CMK (cell line): Measurements from ENCODE around the gene LRMDA.
"Not testable (repeated sequence)": the region's sequence is repeated elsewhere in the genome, so short reads cannot be mapped to it uniquely, and the experiment has no call there.

Experiments used
- DNase-seq: peaks from one replicate; pipeline ENCODE4 v3.0.0-alpha.2; 2010; ENCODE audit warnings: low read depth

LRMDA gene

DNA sequence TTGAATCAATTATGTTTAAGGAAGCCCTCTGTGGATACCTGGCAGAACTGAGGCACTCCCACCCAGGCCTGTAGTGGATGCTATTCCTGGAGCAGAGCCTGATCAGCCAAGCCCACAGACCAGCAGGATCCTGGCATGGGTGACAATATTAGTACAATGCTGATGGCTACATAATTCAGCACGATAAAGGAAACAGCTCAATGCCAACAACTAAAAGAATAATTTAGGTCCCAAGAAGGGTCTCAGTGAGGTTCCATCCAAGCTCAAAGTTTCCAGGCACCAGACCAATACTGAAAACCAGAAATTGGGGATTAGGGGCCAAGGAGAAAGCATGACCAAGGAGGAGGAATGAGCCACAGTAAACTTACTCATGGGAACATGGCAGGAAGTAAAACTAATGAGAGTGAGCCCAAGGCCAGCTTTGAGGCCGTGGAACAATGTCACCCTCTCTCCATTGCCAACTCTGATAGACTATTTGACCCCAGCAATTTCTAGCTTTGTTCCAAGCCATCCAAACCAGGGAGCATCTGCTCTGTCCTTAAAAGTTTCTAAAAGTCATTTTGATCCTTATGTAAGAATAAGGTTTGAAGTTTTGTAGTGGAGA lies 1123.7 kb downstream of the LRMDA start:
- DNase-seq, result no peak

DNA sequence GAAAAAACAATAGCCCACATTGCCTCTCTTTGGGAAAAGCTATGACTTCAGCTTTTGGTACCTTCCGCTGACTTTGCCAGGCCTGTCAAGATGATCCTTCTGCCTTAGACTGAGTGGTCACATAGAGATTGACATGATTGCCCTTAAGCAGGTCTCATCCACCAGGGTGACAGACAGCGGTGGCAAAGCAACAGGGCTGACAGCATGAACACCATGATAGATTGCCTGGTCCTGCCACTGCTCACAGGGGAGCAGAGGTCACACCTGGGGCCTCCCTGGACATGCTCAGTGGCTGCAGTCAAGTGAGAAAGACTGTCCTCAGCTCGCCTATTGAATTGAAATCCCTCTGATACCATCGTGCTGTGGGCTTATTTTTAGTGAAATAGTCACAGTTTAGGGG lies 1125.9 kb downstream of the LRMDA start:
- no peak for DNase-seq

DNA sequence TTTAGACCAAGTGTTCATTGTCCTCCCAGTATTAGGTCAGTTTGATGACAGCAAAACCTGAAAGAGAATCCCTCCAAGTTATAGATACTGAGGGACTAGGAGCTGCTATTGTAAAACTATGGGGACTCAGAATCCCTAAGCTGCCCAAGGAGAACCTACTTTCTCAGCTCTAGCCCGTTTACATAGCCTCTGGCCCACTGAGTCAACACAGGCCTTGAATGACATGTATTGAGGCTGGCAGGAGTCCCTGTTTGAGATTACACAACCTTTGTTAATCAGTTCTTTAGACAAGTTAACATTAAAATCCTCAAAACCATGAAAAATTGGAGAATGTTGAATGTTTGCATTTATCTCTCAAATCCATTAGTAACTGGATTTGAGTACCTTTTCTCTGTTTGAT lies 1127.2 kb downstream of the LRMDA start:
- no peak for DNase-seq

DNA sequence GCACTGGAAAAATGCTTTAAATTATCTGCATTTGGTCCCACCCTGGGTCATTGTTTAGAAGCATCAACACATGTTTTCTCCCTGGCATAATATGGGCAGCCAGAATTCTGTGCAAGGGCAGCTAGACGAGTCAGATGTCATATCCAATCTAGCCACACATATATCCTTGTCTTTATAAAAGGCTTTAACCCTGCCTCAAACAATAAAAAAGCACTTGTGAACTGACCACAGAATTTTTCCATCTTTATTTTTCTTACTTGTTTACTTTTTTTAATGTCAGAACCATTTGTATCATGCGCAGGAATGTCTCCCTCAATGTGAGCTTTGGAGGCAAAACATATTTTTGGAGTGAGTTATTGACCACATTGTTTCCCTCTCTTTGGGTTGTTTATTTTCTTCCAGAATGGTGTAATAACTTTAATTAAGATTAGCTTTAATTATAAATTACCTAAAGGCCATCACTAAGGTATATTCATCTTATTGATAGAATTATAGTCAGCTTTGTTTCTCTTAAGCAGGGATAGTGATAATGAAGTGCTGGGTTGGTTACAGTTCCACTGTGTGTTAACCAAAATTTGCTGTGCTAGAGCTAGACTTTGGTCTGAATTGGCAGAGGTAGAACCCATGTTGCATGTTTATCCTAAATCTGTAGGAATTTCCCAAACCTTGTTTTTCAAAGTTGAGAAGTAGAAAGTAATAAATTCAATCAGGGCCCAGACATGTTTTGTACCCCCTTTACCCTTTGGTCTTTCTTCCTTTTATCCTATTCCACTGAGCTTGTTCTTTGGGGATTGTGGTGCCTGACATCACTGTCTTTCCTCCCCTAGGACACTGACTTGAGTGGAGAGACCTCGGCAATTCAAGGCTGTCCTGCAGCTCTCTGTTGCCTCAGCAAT lies 1127.8 kb downstream of the LRMDA start:
- DNase-seq, result no peak

DNA sequence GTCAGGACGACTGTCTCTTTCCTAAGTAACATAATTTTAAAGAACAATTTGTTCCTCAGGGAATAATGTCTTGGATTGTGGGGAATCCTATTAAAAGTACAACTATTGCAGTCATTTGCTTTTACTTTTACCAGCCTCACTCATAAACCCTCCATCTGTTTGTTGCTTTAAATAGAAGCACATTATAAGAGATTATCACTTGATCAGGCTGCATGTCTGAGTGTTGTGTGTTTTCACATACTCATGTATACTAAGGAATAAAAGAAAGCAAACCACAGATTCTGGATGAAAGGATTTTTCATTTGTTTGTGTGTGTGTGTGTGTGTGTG lies 1128.4 kb downstream of the LRMDA start:
- no peak for DNase-seq

DNA sequence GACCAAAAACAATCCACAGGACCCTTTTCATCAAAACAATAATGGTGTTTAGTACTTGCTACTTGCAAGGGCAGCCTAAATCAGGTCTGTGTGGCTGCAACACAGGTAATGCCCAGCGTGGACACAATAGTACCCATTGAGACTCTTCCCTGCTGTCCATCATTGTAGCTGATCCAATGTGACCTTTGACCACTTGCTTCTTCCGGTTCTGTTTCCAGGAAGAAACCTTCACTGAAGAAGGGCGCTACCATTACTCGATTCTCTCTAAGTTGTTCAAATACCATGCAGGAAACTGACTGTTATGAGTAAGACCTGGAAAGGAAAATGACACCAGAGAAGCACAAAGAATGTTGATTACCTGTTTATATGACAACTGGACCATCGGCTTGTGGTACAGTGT lies 1128.9 kb downstream of the LRMDA start:
- DNase-seq, result no peak

DNA sequence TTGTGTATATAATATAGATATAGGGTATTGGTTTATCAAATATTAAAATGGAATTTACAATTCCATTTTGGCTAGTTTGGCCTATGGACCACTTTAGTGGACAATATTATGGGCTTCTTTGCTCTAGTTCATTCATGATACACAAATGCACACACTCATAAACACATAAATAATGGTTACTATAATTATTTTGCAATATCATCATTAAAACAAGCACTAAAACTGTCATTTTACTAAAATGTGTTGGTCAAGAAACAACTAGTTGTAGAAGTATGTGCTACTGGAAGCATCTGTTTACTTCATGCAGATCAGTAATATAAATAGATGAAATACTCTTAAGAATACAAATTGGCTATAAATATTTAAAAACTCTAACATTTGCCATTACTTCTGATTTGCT lies 1131.9 kb downstream of the LRMDA start:
- no peak for DNase-seq

DNA sequence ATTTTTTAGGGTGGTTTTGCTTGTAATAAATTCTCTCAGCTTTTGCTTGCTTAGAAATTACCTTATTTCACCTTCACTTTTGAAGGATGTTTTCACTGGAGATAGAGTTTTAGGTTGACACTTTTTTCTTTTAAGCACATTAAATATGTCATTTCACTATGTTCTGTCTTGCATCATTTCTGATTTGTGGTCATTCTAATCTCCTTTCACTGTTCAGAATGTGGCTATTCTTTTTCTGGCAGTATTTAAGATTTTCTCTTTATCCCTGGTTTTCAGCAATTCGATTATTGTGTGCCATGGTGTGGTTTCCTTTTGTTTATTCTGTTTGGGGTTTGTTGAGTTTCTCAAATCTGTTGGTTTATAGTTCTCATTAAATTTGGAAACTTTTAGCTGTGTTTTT lies 1140.6 kb downstream of the LRMDA start:
- no peak for DNase-seq

DNA sequence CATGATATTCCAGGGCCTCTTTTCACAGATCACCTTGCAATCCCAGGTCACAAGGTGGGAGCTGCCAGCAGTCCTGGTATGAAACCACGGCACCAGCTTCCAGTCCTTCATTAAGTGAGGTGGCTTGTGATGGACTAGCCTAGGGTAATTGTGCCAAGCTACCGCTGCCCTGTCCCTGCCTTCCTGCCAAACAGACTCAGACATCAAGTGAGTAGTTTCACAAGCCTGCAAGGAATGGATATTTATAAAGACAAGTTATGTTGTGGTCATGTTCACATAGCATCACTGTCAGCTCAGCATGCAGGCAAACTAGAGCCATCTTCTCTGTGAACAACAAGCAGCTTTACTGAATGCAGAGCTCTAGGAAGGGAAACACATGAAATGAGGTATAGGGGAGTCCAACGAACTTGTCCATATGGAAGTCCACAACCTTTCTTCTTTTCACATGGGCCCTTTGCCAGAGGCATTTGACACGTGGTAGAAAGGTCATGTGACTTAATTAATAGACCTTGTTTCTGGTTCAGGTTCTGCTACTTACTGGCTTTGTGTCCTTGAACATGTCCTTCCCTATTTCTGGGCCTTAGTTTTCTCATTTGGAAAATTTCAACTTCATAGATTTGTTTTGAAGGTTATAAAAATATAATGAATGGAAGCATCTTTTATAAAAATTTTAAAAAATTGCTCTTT lies 1145.0 kb downstream of the LRMDA start:
- DNase-seq, result no peak

DNA sequence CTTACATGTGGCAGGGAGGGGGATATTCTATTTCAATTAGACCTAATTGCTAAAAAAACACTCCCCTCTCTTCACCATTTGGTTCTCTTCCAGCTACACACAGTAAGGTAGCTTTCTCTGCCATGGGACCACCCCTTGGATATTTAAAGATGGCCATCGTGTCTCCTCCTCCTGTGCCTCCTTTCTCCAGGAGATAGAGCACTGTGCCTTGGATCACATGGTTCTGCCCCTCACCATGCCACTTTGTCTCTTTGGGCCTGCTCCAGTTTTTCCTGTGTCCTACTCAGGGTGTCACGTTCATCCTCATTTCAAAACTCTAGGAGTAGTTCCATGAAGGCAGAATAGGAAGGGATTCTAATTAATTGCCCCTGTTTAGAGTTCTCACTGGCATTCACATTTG lies 1146.0 kb downstream of the LRMDA start:
- DNase-seq, result no peak

DNA sequence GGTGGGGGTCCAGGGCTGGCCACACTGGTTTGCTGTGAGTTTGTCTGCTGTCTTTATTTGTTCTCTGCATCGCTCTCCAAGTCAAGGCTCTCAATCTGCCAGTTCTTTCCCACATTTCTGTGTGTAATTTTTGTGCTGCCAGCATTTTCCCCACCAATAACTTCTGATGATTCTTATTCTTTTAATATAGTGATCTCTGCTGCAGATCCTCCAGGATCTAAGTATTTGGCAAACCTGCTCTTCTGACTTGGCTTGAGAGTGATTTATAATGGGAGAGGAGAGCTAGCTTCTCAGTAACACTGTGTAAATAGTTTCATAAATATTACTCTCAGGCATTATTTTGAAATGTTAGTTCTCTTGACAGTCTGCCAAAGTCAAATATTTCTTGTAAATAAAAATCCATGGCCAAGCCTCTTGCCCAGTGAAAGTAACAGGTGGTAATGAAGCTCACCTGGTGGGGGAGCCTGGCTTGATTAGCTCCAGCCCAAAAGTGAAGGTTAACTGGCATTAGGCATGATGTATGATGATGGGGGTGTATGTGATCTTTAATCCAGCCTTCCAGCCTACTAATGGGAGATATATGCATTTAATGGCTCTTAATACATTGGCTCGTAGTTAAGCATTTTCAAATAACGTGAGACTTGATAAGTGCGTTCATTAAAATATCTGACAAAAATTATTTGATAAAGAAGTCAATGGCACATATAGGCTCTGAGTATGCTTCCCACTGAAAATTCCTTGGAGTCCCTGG lies 1150.3 kb downstream of the LRMDA start:
- DNase-seq, result no peak

DNA sequence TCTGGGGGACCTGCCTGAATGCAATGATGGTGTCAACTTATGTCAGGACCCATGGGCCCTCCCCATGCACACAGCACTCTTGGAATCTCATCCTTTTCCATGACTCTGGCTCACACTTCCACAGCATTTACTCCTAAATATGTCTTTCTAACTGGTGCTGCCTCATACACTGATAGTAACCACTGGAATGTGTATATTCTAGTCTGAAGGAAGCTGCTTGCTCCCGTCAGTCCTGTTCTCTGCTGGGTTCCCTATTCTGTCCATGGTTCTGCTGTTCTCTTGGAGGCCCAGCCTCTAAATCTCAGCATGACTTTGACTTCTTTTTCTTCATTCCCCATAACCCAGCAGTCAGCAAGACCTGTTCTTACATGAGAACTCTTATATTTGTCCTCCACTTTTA lies 1151.1 kb downstream of the LRMDA start:
- DNase-seq, result no peak

DNA sequence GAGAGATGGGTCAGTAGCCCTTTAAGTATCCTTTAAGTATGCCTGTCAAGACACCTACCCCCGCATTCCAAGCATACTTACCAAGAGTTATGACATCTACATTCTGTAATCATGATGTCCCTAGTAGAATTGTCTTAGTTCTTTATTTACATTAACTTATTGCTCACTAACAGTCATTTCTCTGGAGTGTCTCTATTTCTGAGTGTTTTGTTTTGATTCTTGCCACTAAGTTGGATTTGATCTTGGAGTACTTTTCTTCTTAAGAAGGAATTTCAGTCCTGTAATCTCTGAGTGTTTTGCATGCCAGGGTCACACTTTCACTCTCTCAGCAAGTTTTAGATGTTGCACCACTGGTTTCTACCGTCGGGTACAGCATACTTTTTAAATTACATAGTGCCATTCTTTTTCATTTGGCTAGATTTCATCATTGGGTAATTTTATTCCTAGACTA lies 1152.3 kb downstream of the LRMDA start:
- no peak for DNase-seq

DNA sequence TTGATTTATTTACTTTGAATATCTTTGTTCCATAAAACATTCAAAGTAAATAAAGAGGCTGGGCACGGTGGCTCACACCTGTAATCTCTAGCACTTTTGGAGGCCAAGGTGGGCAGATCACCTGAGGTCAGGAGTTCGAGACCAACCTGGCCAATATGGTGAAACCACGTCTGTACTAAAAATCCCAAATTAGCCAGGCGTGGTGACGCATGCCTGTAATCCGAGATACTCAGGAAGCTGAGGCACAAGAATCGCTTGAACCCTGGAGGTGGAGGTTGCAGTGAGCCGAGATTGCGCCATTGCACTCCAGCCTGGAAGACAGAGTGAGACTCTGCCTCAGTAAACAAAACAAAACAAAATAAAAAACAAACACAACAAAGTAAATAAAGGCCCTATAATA lies 1153.0 kb downstream of the LRMDA start:
- DNase-seq, result not testable (repeated sequence)
